Islet precursor cell (in vitro differentiated cells): ENCODE measurements around the gene DGKZ.

ENCODE experiments used
- DNase-seq: peaks from one replicate; pipeline ENCODE4 v3.0.0-alpha.2; 2018

The DGKZ gene

DNA sequence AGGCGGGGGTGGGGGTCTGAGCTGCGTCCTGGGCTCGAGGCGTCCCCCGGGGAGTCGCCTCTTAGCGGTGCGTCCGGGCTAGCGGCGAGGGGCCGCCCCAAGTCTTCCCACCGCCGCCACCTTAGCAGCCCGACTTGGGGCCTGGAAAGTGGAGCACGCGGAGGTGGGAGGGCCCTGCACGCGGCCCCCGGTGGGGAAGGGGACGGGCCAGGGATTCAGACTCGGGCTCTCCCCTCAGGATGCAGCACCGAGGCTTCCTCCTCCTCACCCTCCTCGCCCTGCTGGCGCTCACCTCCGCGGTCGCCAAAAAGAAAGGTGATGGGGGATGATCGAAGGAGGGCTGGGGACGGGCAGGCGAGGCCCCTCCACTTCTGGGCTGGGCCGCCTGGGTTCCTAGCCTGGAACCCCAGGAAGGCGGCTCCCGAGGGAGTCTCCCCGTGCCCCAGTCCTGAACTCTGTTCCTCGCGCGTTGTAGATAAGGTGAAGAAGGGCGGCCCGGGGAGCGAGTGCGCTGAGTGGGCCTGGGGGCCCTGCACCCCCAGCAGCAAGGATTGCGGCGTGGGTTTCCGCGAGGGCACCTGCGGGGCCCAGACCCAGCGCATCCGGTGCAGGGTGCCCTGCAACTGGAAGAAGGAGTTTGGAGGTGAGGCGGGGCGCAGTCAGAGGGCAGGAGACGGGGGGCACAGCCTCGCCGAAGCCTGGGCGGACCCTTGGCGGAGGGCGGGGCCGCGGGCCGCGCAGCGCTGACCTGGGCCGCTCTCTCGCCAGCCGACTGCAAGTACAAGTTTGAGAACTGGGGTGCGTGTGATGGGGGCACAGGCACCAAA, 34.8 kb downstream of the DGKZ start:
- peak; percentile 79 for DNase-seq

DNA sequence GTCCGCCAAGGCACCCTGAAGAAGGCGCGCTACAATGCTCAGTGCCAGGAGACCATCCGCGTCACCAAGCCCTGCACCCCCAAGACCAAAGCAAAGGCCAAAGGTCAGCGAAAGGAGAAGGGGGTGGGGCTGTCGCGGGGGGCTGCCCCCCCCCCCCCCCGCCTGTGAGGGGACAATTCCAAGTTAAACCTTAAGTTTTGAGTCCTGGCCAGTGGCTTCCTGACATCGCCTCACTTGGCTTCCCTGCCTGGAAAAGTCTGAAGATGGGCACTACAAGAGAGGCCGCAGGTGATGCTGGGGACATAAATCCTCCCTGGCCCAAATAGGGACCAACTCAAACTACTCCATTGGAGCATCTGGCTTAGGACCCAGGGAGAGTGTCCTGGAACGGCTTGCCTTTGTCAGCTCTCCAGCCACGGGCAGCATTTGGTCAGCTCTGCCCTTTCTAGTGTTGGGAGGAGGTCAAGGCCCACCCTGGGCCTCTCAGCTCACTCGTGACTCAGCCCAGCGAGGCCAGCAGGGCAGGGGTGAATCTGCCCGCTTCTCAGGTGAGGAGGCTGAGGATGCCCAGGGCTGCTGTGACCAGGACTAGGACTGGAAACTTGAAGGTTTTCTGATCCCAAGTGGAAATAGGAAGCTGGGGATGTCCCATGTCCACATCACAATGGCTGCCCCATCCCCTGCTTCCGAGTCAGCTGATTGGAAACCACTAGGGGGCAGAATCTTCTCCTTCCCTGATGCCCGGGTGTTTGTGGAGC, 35.6 kb downstream of the DGKZ start:
- peak; percentile 76 for DNase-seq

DNA sequence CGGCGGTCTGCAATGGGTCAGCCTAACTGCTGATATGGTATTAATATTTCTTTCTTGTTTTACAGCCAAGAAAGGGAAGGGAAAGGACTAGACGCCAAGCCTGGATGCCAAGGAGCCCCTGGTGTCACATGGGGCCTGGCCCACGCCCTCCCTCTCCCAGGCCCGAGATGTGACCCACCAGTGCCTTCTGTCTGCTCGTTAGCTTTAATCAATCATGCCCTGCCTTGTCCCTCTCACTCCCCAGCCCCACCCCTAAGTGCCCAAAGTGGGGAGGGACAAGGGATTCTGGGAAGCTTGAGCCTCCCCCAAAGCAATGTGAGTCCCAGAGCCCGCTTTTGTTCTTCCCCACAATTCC, 36.1 kb downstream of the DGKZ start:
- DNase-seq = no peak

DNA sequence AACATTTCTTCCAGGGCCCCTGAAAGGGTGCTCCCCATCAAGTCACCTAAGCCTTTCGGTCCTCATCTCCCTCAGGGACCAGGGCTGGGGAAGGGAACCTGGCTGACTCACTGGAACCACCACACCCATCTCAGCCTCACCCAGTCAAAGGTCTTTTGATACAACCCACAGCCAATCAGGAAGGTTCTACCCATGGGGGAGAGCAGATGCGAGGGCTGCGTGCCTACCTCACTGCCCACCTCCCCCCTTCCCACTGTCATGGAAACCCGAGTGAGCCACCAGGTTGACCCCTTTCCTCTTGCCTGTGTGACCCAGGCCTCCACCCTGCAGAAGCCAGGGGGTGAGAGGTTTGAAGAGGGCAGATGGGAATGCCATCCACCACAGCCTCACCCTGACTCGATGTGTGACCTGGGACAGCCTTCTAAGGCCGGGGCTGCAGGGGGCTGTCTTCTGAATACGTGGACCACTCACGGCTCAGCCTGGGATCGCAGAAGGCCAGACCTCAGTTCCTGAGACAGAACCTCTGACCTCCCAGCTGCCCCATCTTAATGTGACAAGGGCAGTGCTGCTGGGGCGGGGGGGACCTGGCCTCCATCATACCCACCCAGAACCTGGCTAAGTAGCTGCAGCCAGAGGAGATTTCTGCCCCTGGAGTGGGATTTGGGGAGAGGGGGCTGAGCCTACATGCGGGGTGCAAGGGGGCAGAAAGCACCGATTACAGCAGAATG, 36.9 kb downstream of the DGKZ start:
- DNase-seq = no peak

DNA sequence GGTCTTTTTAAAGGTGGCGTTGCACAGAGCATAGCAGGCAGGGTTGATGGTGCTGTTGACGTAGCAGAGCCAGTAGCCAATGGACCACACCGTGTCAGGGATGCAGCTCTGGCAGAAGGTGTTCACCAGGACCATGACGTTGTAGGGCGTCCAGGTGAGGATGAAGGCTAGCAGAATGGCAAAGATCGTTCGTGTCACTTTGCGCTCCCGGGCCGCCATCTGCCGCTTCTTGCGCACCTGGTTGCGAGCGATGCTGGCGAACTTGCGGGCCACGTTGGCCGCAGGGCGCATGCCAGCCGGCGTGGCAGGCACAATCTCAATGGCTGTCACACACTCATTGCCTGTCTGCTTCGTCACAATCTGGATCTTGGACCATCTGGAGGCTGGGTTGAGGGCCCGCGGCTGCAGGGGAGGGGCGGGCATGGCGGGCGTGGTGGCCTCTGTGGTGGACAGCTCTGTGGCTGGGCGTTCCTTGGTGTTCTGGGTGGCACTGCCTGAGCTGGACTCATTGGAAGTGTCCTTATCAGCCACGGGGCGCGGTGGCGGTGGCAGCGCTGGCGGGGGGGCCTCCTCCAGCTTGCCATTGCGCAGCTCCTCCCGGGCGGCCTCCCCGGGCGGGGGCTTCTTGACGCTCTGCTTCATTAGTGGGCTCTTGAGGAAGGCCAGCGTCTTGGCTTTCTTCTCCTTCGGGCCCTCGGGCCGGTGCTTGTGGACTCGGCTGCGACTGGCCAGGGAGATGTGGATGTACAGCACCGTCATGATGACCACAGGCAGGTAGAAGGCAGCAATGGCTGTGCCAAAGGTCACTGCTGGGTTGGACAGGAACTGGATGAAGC, 38.1 kb downstream of the DGKZ start:
- no peak for DNase-seq

DNA sequence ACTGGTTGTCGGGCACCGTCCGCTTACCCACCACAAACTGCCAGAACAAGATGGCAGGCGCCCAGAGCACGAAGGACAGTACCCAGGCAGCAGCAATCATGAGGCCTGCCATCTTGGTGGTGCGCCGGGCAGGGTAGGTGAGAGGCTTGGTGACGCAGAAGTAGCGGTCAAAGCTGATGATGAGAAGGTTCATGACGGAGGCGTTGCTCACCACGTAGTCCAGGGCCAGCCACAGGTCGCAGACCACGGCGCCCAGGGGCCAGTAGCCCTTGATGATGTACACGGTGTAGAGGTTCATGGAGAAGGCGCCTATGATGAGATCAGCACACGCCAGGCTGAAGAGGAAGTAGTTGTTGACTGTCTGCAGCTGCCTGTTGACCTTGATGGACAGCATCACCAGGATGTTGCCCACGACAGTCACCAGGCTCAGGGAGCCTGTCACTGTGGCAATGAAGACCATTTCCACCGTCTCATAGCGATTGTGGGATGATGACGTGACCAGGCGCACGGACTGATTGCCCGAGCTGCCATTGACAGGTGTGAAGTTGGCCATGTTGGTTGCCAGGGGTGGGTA, 38.8 kb downstream of the DGKZ start:
- no peak for DNase-seq

DNA sequence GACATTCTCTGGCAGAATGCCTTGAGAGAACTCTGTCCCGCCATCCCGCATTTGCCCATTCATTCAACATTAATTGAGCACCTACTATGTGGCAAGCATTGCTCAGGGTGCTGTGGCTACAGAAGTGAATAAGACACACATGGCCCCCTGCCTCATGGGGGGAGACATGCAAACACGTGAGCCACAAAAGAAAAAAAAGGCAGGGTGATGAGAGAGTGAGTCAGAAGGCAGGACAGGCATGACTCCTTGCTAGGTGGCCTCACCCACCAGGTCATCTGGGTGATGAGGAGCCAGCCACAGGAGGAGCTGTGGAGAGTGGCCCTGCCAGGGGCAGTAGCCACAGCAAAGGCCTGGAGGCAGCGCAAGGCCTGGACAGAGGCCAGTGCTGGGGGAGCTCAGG, 39.4 kb downstream of the DGKZ start:
- DNase-seq = peak; percentile 64

DNA sequence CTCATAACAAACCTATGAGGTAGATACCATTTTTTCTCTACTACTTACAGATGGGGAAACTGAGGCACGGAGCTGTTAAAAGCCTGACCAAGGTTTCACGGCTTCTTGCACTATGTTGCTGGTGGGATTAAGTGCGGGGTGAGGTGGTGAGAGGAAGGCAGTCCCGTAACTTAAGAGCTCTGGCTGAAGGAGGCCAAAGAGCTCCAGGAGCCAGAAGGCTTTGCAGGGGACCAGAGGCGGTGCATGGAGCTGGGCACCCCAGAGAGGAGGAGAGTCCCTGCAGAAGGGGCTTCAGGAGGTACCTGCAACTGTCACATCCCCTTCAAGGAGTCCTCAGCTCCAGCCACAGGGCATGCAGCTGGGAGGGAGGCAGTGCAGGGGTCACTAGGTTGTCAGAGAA, 40.2 kb downstream of the DGKZ start:
- DNase-seq = no peak

DNA sequence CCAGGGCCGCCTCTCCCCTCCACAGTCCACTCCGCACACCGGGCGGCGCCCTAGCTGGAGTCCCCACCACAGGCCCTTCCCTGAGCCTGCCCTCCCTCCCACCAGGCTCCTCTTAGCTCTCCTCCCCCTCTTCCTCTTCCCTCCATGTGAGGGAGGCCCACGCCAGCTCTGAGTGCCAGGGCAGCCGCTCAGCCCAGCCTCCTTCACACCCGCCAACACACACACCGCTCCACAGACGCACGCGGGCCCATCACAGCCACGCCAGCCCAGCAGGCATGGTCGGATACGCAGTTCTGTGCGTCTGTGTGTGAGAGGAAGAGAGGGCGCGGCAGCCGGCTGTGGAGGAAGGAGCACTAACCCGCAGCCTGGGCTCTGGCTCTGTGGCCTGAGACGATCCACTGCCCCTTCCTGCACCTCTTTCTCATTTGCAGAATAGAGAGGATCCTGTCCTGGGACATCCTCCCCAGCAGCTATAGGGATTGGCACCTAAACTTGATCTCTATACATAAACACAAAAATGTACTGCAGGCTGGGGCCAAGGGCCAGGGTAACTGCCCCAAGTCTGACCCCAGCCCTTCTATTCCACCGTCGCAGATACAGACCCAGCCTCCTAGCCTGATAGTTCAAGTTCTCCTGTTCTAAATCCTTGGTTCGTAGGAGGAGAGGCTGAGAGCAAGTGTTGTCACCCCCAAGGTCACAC, 40.8 kb downstream of the DGKZ start:
- DNase-seq = peak; percentile 73

DNA sequence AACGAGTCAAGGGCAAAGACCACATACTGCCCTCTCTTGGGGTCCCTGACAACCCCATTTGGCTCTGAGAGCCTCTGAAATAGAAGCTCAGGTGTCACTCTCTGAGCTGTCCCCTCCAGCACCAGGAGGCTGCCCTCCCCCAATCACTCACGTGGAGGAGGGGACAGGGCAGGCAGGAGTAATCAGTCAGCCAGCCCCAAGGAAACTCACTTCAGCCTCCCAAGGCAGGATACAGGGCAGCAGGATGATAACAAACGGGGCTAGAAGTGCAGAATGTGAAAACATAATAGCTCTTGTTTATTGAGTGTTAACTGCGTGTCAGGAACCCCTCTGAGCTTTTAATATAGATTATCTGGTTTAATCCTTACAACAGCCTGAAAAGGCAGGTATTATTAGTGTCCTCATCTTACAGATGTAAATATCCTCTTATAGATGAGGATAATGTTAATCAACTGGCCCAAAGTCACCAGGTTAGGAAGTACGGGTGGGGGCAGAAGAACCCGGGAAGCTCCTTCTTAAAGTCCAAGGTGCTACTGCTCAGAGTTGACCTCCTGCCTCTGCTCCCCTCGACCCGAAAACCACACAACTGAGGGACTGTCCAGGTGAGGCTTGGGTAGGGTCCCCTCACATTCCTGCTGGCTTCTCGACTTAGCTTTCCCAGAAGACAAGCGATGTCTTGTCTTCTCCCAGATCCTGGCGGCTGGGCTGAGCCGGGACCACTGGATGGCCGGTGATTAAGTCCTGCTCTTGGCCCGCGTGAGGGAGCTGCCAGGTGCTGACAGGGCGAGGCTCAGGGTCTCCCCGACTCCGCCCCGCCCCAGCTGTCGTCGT, 41.6 kb downstream of the DGKZ start:
- DNase-seq = peak; percentile 68

DNA sequence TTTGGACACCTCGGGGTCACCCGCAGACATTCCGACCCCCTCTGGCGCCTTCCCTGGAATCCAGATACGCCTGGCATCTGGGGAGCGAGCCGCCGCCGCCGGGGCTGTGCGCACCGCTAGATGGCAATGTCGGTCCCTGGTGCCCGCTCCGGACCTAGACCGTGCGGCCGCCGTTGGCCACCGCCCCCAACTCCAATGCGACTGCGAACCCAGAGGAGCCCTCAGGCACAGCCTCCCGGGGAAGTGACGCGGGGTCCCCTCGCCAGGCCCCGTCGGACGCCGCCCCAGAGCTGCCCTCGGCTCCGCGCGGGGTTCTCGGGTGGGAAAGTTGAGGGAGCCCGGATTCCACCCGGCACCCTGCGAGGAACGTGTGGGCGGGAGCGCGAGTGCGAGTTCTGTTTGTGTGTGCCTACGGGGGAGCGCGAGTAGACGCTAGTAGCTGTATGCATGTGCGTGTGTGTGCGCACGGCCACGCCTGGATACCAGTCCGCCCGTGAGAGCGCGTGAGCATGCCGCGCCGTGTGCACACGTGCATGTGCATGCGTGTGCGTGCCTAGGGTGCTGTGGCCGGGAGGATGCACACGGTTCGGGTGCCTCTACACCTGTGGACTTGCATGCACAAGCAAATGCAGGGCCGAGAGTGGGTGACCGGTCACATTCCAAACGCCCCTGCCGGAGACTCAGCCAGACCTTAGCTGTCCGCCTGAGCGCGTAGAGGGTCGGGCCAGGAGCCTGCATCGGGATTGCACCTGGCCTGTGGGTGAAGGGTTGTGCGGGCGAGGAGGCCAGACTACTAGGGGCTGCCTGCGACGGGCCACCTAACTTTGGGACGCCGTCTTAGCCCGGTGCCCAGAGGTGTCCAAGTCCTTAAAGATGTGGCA, 42.4 kb downstream of the DGKZ start:
- peak; percentile 90 for DNase-seq

DNA sequence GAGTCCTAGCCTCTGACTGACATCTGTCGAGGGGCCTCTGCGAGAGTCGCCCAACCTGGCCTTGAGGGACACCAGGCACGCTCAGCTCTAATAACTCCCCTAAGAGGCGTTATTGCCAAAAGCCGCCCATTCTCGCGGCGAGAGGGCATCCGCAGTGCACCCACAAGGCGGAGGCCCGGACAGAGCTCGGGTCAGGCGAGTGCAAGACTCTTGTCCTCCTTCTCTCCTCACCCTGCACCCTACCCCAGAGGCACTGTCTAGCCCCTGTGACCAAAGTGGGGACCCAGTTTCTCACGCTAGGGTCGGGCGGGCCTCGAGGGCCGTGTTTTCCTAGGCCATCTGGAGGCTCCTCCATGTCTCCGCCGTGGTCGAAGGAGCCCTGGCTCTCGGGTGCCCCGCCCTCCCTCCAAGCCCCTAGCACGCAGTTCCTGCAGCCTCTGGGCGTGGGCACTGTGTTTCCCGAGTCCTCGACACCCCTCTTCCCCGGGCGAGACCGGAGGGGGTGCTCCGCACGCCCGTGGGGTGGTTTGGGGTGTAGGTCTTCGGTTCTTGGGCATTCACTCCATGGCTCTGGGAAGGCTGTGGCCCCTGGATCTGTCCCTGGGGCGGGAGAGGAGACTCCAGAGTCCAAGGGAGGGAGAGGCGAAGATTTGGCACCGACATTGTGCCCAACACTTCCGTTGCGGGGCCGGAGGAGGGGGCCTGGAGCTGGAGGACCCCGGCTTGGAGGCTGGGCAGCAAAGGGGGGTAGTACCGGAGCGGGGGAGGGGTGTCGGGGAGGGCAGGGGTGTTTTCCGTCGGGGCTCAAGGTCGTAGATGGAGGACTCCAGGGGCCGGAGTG, 43.3 kb downstream of the DGKZ start:
- DNase-seq = no peak

DNA sequence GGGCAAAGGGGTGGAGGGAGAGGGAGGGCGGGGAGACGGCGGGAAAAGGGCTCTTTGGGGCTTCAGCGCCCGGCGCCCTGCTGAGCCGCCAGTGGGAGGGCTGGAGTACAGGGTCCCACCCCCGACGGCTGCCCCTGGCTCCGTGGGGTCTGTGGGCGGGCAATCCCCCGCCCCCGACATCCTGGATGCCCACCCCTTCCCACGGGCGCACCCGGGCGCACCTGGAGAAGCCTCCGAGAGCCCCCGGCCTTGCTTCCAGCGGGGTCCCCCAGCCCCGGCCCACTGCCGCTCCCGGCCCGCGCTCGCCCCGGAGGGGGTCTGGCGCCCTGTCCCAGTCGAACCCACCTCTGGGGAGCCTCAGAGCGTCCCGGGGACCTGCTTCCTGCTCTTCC, 43.9 kb downstream of the DGKZ start:
- DNase-seq = no peak

DNA sequence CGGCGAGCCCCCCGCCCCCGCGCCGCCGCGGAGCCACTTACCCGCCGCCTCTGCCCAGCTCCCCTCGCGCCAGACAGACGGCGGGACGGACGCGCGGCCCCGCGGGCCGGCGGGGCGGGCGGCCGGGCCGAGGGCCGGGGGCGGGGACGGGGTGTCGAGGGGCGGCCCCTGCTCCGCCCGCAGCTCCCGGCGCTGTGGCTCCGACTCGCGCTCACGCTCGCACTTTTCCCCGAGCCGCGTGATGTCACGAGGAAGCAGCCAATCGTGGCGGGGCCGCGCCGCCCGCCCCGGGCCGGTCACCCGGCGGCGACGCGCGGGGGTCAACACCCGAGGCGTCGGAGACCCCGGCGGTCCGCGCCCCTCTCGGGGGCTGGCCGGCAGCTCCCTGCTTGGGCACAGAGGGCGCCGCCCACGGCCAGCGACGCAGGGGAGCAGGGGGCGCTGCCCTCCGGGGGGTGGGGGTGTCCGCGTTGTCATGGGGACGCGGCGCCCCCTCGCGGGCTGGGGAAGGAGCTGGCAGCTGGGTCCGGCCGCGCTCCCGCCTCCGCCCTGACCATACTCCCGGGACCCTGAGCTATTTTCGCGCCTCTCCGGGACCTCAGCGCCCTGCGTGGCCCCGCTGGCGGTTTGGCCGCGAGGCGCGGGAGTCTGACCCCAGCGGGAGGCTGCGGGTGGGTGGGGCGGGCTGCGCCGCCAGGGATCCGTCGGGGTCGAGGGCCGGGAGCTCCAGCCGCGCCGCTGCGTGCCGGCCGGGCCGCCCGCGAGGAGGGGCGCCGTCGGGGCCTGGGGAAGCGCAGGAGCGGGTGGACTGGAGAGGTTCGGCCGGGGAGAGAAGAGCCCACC, 44.5 kb downstream of the DGKZ start, which contains the start of gene CHRM4:
TSS of gene CHRM4 (minus strand) at position 199 of the 843 bp plus-strand sequence. CDS start 5,219 bp downstream, outside the sequence.
- DNase-seq = peak; percentile 88

DNA sequence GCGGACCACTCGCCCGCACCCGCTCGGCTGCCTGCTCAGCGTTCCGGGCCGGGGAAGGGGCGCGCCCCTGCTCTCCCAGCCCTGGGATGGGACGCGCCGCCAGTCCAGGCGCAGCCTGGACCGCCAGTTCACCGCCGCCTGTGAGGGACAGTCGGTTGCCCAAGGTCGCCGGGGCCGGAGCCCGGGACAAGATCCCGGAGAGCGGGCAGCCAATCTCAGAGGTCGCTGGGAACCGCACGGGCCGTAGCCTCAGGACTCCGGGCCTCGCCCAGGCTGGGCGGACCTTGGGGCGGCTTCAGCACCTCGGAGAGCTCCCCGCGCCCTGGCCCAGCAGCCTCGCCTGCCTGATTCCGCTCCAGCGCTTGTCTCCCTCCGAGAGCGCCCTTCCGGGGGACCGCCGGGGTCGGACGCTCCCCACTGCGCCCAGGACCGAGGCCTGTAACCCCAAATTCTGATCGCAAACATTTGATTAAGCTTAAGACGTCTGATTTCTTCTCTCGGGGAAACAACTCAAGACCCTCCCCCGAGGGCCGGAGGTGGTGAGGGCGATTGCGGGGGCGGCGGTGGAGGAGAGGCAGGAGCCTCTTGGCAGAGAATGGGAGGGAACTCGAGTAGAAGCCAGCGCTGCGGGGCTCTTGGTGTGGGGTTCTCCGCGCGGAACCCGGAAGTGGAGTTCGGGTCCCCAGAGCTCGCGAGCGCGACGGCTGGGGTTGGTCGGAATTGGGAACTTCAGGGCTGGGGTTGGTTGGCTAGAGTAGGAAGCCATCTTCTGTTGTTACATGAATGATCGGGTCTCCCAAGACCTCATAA, 45.4 kb downstream of the DGKZ start:
- peak; percentile 94 for DNase-seq

DNA sequence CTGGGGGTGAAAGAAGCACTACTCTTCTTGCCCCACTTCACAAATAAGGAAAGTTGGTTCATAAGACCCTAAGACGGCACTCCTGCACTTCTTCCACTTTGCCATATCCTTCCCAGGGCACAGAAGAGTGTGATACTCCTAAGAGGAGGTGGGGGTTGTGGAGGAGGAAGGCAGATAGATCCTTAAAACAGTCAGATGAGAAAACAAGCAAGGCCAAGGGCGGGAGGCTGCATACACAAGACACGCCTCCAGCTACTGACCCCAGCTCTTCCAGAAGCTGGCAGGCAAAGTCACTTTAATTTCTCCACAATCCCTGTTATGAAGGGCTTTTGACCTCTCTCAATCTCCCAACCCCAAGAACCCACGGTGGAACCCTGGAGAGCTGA, 46.0 kb downstream of the DGKZ start:
- DNase-seq = no peak

DNA sequence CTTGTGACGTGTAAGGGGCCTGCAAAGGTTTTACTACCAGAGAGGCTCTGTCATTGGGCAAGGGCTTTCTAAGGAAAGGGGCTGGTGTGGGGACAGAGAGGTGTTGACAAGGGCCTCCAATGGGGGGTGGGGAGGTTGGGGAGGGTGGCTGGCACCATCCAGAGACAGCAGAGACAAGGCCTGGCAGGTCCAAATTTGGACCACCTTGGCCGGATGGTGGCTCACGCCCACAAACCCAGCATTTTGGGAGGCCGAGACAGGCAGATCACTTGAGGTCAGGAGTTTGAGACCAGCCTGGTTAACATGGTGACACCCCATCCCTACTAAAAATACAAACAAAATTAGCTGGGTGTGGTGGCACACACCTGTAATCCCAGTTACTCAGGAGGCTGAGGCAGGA, 46.5 kb downstream of the DGKZ start:
- DNase-seq = no peak
